D341Med (cell line): ENCODE measurements around the gene SOCS6.
"Not testable (repeated sequence)": the region's sequence is repeated elsewhere in the genome, so short reads cannot be mapped to it uniquely, and the experiment has no call there.

Source experiments
- DNase-seq: peaks from one replicate; pipeline ENCODE4 v3.0.0; 2012; ENCODE audit warnings: low spot score

SOCS6 gene

DNA sequence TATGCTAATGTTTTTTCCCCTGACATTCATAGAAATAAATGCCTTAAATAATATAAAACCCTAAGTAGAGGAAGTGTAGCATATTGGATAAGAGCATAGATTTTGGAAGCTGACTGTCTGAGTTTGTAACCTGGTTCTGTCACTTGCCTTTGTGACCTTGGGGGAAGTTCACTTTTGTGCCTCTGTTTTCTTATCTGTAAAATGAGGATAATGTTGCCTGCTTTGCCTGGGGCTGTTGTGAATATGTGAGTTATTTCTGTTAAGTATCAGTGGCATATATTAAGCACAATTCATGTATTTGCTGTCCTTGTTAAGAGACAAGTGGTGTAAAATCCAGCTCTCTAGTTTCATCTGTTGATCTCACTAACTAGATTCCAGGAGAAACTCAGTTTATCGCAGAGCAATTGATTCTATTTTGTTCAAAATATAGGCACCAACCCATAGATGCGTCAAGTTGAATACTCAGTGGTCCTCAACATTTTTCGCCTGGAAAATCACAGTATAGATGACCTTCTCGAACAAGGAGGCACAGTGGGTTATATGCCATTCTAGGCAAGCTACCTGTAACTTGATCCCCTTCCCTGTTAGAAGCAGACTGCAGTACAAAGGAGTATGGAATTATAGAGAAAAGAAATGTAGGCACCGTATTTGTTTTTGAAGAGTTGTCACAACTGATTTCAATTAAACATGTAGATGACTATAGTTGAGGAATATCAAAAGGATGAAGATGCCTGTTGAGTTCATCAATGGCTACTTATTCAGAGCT, 67.0 kb downstream of the SOCS6 start:
- no peak for DNase-seq

DNA sequence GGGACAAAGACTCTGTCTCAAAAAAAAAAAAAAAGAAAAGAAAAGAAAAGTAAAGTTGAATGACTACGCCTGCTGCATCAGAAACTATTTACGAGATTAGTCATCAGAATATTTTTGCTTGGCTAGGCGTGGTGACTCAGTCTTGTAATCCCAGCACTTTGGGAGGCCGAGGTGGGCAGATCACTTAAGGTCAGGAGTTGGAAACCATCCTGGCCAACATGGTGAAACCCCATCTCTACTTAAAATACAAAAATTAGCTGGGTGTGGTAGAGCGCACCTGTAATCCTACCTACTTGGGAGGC, 69.2 kb downstream of the SOCS6 start:
- DNase-seq: not testable (repeated sequence)

DNA sequence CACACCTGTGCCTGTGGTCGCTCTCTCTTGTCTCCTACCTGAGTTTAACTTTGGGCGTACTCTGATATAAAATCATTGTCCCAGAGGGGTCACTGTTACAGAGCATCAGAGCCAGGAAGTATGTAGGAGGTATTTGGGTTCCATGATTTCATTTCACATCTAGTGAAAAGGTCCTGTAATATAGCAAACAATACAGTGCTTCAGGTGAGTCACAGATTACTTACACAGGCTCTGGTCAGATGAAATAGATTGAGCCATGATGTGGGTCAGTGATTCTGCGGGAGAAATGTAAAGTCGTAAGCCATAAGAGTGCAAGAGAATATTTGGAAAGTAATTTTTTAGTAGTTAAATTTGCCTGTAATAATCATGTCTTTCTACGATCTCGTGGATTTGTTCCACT, 70.2 kb downstream of the SOCS6 start:
- no peak for DNase-seq

GRCh38 chr18:70362258-70362657, 73.4 kb downstream of the SOCS6 start:
- DNase-seq: no peak

- DNase-seq: no peak
Observed at GRCh38 chr18:70363861-70364260, 75.0 kb downstream of the SOCS6 start.

DNA sequence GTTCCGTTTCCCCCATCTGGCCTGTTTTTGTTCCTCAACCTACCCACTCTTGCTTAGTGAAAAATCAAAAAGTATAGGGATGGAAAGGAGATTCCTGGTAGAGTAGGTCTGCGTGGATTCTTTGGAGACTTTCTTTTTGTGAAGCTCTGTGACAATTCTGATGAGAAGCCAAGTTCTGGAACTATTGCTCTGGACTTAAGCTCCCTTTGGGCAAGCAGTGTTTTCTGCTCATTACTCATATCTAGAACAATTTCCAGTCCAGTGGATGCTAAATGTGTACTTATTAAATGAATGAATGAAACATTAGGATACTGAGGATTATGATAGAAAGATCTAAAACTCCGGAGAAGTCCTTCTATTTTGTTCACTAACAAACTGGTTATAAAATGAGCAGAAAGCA, 76.5 kb downstream of the SOCS6 start:
- no peak for DNase-seq

- DNase-seq: no peak
Observed at GRCh38 chr18:70366174-70366573, 77.3 kb downstream of the SOCS6 start.

DNA sequence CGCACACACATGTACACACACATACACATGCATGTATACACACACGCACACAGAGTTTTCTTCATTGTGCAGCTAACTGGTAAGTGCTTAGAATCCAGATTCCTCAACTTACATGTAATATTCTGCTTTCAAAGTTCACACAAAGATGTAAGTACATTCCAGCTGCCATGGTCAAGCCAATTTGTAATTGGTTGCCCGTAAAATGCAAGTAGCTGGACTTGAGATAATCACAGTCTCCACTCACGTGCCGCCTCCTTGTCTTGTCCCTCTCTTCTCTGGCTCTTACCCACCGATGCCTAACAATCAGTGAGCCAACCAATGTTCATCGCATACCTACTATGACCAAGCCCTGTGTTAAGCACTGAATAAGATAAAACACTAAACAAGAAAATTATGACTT, 77.8 kb downstream of the SOCS6 start:
- no peak for DNase-seq

DNA sequence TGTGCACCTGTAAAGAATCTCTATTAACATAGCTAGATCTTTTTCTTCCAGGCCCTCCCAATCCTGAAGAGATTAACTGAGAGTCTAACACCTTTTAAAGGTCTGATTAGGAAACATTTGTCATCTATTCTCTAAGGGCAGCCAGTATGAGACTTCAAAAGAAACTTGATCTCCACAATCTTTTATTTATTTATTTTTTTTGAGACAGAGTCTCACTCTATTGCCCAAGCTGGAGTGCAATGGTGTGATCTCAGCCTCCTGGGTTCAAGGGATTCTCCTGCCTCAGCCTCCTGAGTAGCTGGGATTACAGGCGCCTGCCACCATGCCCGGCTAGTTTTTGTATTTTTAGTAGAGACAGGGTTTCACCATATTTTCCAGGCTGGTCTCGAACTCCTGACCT, 78.5 kb downstream of the SOCS6 start:
- DNase-seq: not testable (repeated sequence)

GRCh38 chr18:70368903-70369302, 80.1 kb downstream of the SOCS6 start:
- no peak for DNase-seq

GRCh38 chr18:70370762-70371733, 82.2 kb downstream of the SOCS6 start:
- DNase-seq: no peak

DNA sequence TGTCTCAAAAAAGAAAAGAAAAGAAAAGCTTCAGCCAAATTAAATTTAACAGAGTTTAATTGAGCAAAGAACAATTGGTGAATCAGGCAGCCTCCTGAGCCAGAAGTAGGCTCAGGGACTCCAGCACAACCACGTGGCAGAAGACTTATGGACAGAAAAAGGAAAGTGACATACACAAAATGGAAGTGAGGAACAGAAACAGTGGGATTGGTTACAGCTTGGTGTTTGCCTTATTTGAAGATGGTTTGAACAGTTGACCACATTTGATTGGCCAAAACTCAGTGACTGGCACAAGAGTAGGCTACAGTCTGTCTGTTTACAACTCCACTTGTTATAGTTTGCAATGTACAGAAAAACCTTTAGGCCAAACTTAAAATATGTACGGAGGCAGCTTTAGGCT, 83.1 kb downstream of the SOCS6 start:
- DNase-seq: no peak

DNA sequence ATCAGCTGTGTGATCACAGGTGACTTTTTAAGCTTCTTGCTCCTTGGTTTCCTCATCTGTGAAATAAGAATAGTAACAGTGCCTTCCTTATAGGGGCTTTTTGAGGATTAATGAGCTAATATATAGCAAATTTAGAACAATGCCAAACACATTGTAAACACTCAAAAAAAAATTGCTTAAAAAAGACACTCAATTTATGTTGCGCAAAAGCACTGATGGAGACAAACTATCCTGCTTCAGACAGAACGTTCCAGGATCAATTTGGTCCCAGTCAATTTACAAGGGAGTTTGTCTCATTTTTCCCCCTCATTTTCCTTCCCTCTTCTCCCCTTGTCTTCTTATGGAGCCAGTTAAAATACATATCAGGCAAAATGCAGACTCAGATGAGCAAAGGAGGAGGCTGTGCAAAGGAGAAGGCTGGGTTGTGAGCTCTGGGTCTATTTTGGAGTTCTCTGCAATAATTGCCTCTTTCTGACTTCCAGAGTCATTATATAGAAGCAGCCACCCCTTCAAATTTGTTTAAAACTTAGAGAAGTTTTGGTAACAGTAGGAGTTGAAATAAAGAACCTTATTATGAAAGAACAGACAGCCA, 83.7 kb downstream of the SOCS6 start:
- no peak for DNase-seq

DNA sequence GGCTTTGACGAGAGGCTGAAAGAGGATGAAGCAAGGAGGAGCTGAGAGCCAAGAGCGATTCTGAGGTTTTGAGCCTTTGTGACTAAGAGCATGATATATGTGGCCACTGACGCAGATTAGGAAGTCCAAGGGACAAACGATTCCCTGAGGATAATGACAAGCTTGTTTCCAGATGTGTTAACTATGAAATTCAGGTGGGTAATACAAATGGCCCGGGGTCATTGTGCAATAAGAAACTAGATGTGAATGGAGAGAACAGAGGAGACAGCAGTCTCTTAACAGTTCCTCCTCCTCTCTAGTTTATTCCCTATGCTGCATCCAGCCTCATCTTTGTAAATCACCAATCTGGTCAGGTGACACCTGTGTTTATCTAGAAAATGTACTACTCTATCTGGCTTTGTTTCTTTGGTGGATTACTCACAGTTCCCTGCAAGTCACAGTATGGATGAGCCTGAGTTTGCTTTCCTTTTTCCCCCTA, 84.2 kb downstream of the SOCS6 start:
- no peak for DNase-seq

DNA sequence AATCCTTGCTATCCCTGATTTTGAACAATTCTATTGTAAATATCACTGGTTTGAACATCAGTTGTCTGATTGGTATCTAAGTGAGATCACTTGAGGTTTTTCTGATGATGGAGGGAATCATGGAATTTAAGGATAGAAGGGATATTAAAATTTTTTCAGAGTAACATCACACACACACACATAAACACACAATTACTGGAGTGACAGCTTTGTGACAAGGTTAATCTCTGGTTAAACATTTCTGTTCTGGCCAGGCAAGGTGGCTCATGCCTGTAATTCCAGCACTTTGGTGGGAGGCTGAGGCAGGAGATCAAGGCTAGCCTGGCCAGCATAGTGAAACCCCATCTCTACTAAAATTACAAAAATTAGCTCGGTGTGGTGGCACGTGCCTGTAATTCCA, 85.3 kb downstream of the SOCS6 start:
- no peak for DNase-seq

DNA sequence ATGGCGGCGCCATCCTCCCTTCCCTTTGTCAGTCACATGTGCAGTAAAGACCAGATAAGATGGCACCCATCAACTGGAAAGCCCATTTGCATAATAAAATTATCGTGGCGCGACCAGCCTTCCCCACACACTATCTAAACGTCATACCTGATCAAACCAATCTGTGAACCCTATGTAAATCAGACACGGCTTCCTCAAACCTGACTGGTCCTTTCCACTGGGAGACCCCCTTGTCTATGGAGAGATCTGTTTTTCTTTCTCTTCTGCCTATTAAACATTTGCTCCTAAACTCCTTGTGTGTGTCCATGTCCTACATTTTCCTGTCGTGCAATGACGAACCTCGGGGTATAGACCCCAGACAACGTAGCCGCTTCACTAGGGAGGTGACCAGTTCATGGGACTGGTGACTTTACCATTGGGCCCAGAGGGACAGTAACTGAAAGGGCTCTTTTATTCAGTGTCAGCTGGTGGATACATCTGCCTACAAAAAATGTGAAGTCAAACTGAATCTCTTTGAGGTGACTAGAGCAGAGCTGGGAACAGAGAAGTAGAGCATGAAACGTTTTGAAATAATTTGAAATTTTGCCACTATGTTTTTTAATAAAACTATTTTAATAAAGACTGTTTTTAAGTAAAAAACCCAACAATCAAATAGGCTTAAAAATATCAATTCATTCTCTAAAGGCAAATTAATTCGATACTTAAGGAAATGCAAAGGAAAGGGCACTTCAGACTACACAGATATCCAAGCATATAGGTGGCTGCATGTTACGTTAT, 87.5 kb downstream of the SOCS6 start:
- no peak for DNase-seq

DNA sequence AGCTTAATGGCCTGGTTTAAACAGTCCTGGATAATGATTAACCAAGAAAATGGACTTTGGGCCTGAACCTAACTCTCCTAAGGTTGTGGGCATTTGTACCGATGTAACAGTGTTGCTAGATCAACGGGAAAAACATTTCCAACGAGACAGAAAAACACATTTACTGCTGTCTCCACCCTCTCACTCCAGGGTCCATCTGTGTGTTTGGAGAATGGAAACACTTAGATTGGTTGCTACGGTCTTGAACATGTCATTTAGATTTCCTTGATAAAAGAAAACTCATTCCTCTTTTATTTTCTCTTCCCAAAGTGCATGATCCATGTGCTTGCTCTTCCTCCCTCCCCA, 88.0 kb downstream of the SOCS6 start:
- no peak for DNase-seq

DNA sequence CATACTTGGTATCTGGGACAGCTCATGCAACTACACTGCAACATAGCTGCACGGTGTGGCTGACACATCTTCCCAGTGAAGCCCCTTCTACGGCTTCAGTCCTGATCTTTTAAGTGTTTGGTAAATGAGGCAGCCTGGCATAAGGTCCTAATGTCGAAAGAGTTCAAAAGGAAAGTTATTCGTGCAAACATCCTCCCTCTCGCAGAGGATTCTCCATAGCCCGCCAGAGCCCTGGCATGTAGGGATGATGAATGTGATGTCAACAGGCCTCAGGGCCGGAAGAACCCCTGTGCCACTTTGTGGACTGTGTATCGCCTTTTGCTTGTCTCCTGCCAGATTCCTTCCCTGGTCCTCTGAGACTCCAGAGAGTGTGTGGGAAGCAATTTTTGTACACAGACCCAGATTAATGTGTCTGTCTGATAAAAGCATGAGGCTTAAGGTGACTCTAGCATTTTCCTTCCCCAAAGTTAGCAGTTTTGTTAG, 88.5 kb downstream of the SOCS6 start:
- no peak for DNase-seq

- no peak for DNase-seq
Observed at GRCh38 chr18:70377857-70378701, 89.2 kb downstream of the SOCS6 start.
